Peyer's patch (tissue), 4 donors: Measurements from ENCODE around the gene OSBPL10.

Experiments
- POLR2A ChIP-seq, 2 donors: fragments of 450-650 bp; IDR thresholded peaks; one replicate each; pipeline ENCODE4 v1.5.1; 2017; ENCODE audit warnings: antibody characterized with exemption in 2 of 2, mild to moderate bottlenecking in 2 of 2, moderate library complexity in 2 of 2
- TF ChIP-seq, protein P1 (sequence below), 6 experiments: fragments of 450-650 bp in 4 of 6; fragments of 200-600 bp in 2 of 6; sonication (generic) in 1 of 6; IDR thresholded peaks; one replicate each; pipeline ENCODE4 v1.5.1; 2017 to 2019; ENCODE audit warnings: antibody characterized with exemption in 6 of 6, mild to moderate bottlenecking in 3 of 6, moderate library complexity in 1 of 6

DNA sequence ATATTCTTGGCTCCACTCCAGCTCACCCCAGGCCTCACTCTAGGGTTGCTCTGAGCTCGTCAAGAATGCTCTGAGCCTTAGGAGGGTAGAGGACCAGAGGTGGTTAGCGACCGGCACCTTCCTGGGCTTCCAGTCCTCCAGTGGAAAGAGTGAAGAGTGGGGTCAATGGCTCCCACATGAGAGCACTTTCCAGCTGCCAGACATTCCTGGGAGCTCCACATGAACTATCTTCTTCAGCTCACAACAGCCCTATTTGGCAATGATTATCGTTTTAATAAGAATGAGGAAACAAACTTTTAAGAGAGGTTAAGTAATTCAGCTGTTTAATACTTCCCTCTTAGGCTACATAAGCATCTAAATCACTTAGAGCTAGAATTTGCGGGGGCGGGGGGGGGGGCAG is 309.1 kb downstream of the OSBPL10 start:
- TF ChIP-seq, protein P1, sequence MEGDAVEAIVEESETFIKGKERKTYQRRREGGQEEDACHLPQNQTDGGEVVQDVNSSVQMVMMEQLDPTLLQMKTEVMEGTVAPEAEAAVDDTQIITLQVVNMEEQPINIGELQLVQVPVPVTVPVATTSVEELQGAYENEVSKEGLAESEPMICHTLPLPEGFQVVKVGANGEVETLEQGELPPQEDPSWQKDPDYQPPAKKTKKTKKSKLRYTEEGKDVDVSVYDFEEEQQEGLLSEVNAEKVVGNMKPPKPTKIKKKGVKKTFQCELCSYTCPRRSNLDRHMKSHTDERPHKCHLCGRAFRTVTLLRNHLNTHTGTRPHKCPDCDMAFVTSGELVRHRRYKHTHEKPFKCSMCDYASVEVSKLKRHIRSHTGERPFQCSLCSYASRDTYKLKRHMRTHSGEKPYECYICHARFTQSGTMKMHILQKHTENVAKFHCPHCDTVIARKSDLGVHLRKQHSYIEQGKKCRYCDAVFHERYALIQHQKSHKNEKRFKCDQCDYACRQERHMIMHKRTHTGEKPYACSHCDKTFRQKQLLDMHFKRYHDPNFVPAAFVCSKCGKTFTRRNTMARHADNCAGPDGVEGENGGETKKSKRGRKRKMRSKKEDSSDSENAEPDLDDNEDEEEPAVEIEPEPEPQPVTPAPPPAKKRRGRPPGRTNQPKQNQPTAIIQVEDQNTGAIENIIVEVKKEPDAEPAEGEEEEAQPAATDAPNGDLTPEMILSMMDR (IDR thresholded peaks at IDR 0.05), result no peak
- no peak for TF ChIP-seq POLR2A (IDR thresholded peaks at IDR 0.05)
